SK-N-SH (cell line): ENCODE data around the gene EPHB2. TPM values are rescaled to one million over a fixed set of nuclear protein-coding genes. Genes with fewer than 3 reads are reported as not detected.

Source experiments
- CTCF ChIA-PET: fragments of 300-600, 350-600 bp; formaldehyde crosslinking; extraction: SDS; loops from one replicate; lab custom pipeline; 2021; lab: Yijun Ruan, JAX
- POLR2A ChIA-PET: fragments of 350-600 bp; sonication (Branson Sonifier 250); formaldehyde crosslinking; extraction: SDS; loops from one replicate; lab custom pipeline; 2020; ENCODE audit warnings: antibody characterized with exemption, inconsistent platforms; lab: Yijun Ruan, JAX
- DNase-seq: peaks from one replicate; pipeline ENCODE4 v3.0.0; 2012
- H2AFZ ChIP-seq: fragments of 200-600 bp; sonication (generic); 2 replicates; pipeline ENCODE4 v1.8.1; 2016; ENCODE audit warnings: antibody characterized with exemption, mild to moderate bottlenecking, low read depth
- H3F3A ChIP-seq: fragments of 200-600 bp; sonication (generic); replicated peaks from 2 replicates; pipeline ENCODE3; 2016; ENCODE audit warnings: antibody characterized with exemption, mild to moderate bottlenecking; ENCODE audit not compliant: insufficient read depth
- H3K27ac ChIP-seq, 2 experiments: fragments of 200-500 bp in 1 of 2; fragments of 200-600 bp in 1 of 2; sonication (Bioruptor generic) in 1 of 2; sonication (generic), shearing (Covaris generic) in 1 of 2; 2 replicates each; pipeline versions ENCODE4 v1.5.1 to v1.6.1; 2014 to 2016; ENCODE audit warnings: low read depth in 2 of 2, inconsistent platforms in 1 of 2, low read length in 1 of 2, mild to moderate bottlenecking in 1 of 2, mixed read lengths in 1 of 2
- H3K27me3 ChIP-seq: fragments of 200-600 bp; sonication (generic), shearing (Covaris generic); 2 replicates; pipeline ENCODE4 v1.6.1; 2016; ENCODE audit warnings: mixed run types; ENCODE audit not compliant: insufficient read depth
- H3K36me3 ChIP-seq, 2 experiments: fragments of 200-500 bp in 1 of 2; fragments of 200-600 bp in 1 of 2; sonication (Bioruptor generic) in 1 of 2; sonication (generic) in 1 of 2; replicated peaks in 1 of 2; 2 replicates each; pipeline versions ENCODE3 to v1.5.1; 2014 to 2016; ENCODE audit warnings: low read length in 1 of 2, mild to moderate bottlenecking in 1 of 2; ENCODE audit not compliant: insufficient read depth in 2 of 2, control insufficient read depth in 1 of 2
- H3K4me1 ChIP-seq, 2 experiments: fragments of 200-500 bp in 1 of 2; fragments of 200-600 bp in 1 of 2; sonication (Bioruptor generic) in 1 of 2; sonication (generic), shearing (Covaris generic) in 1 of 2; 2 replicates each; pipeline versions ENCODE4 v1.5.1 to v1.6.1; 2014 to 2016; ENCODE audit warnings: low read depth in 1 of 2, low read length in 1 of 2, mixed run types in 1 of 2; ENCODE audit not compliant: insufficient read depth in 2 of 2, control insufficient read depth in 1 of 2
- H3K4me2 ChIP-seq: fragments of 200-600 bp; sonication (generic), shearing (Covaris generic); 2 replicates; pipeline ENCODE4 v1.6.1; 2017; ENCODE audit warnings: mixed run types
- H3K4me3 ChIP-seq, 2 experiments: fragments of 200-500 bp in 1 of 2; fragments of 200-600 bp in 1 of 2; sonication (Bioruptor generic) in 1 of 2; sonication (generic), shearing (Covaris generic) in 1 of 2; 2 replicates each; pipeline versions ENCODE4 v1.5.1 to v1.8.1; 2014 to 2016; ENCODE audit warnings: low read depth in 2 of 2, inconsistent platforms in 1 of 2, low read length in 1 of 2, mild to moderate bottlenecking in 1 of 2, mixed read lengths in 1 of 2, moderate library complexity in 1 of 2
- H3K79me2 ChIP-seq: fragments of 200-600 bp; sonication (generic); 2 replicates; pipeline ENCODE4 v1.8.1; 2017; ENCODE audit warnings: mild to moderate bottlenecking; ENCODE audit not compliant: insufficient read depth
- H3K9ac ChIP-seq: fragments of 200-600 bp; sonication (generic); 2 replicates; pipeline ENCODE4 v1.6.1; 2017; ENCODE audit warnings: mixed run types
- H3K9me2 ChIP-seq: fragments of 200-600 bp; sonication (generic); 2 replicates; pipeline ENCODE4 v1.6.1; 2017; ENCODE audit warnings: mixed run types
- H3K9me3 ChIP-seq: fragments of 200-600 bp; sonication (generic); 2 replicates; pipeline ENCODE4 v1.6.1; 2017; ENCODE audit warnings: mixed run types, mild to moderate bottlenecking, moderate library complexity
- H4K20me1 ChIP-seq: fragments of 200-600 bp; sonication (generic); 2 replicates; pipeline ENCODE4 v1.6.1; 2017; ENCODE audit warnings: mild to moderate bottlenecking, mixed run types; ENCODE audit not compliant: insufficient read depth
- CHD2 ChIP-seq: fragments of 150-350 bp; IDR thresholded peaks from 2 replicates; pipeline ENCODE4 v1.6.1; 2018; ENCODE audit warnings: low read length; ENCODE audit not compliant: partially characterized antibody
- EP300 ChIP-seq, 2 experiments: IDR thresholded peaks; 2 replicates each; pipeline versions ENCODE4 v1.4.0 to v1.6.1; 2012; ENCODE audit warnings: borderline replicate concordance in 1 of 2, low read depth in 1 of 2, low read length in 1 of 2
- FOSL2 ChIP-seq: IDR thresholded peaks from 2 replicates; pipeline ENCODE4 v1.4.0; 2012; ENCODE audit warnings: low read depth, mild to moderate bottlenecking, moderate library complexity, borderline replicate concordance
- FOXJ3 ChIP-seq: sonication (generic); formaldehyde crosslinking; IDR thresholded peaks from 2 replicates; pipeline ENCODE4 v1.5.1; 2020; ENCODE audit warnings: mild to moderate bottlenecking, missing genetic modification reagents
- GABPA ChIP-seq: IDR thresholded peaks from 2 replicates; pipeline ENCODE4 v1.4.0; 2012; ENCODE audit warnings: low read depth, mild to moderate bottlenecking
- IRF3 ChIP-seq: fragments of 150-350 bp; IDR thresholded peaks from 2 replicates; pipeline ENCODE4 v1.6.1; 2016; ENCODE audit warnings: mild to moderate bottlenecking, low read depth, low read length
- JUND ChIP-seq: IDR thresholded peaks from 2 replicates; pipeline ENCODE4 v1.4.0; 2012
- MEF2A ChIP-seq: IDR thresholded peaks from 2 replicates; pipeline ENCODE4 v1.4.0; 2012; ENCODE audit warnings: low read depth, borderline replicate concordance
- MXI1 ChIP-seq: IDR thresholded peaks from 2 replicates; pipeline ENCODE4 v1.6.1; 2012; ENCODE audit warnings: mild to moderate bottlenecking, low read depth, low read length, improper control_type of control experiment
- NFIC ChIP-seq: IDR thresholded peaks from 2 replicates; pipeline ENCODE4 v1.4.0; 2012; ENCODE audit warnings: borderline replicate concordance
- POLR2AphosphoS5 ChIP-seq: IDR thresholded peaks from 2 replicates; pipeline ENCODE4 v1.6.1; 2012; ENCODE audit warnings: low read depth, low read length
- RAD21 ChIP-seq: IDR thresholded peaks from 2 replicates; pipeline ENCODE4 v1.6.1; 2012; ENCODE audit warnings: mild to moderate bottlenecking, low read length
- REST ChIP-seq: IDR thresholded peaks from 2 replicates; pipeline ENCODE4 v1.6.1; 2012; ENCODE audit warnings: mild to moderate bottlenecking, low read depth, low read length, moderate library complexity
- RXRA ChIP-seq: IDR thresholded peaks from 2 replicates; pipeline ENCODE4 v1.4.0; 2012; ENCODE audit warnings: low read depth, mild to moderate bottlenecking, borderline replicate concordance
- TEAD4 ChIP-seq: IDR thresholded peaks from 2 replicates; pipeline ENCODE4 v1.4.0; 2012; ENCODE audit warnings: mild to moderate bottlenecking, borderline replicate concordance; ENCODE audit not compliant: insufficient read depth
- YY1 ChIP-seq: IDR thresholded peaks from 2 replicates; pipeline ENCODE4 v1.4.0; 2012; ENCODE audit warnings: low read depth, mild to moderate bottlenecking
- WGBS: methylation state at CpG from one replicate; pipeline ENCODE4 v1.1.6; 2017; ENCODE audit warnings: low lambda C conversion rate; 5-methylcytosine and 5-hydroxymethylcytosine counted together
- polyA plus RNA-seq, 3 experiments: library from polyadenylated mRNA; depleted of rRNA; stranded (reverse); fragments of >200 nt; gene quantifications; 2 replicates each; pipeline ENCODE4 v1.2.3, GENCODE V29; 2012
- TF ChIP-seq, protein P1 (sequence below): IDR thresholded peaks from 2 replicates; pipeline ENCODE4 v1.4.0; 2012; ENCODE audit warnings: low read depth, borderline replicate concordance
- TF ChIP-seq, protein P2 (sequence below): IDR thresholded peaks from 2 replicates; pipeline ENCODE4; 2012

EPHB2 gene
- polyA plus RNA-seq, 1 of the 3 experiments (the other 2 are of a cell fraction) = 25.2 TPM

GRCh38 chr1:22816803-22817202, 106.2 kb downstream of the EPHB2 start:
- POLR2A ChIA-PET = no interaction called here

More at GRCh38 chr1:22816803-22817202, 106.2 kb downstream of the EPHB2 start:
- H4K20me1 ChIP-seq = no peaks in the 10 kb centered on the region
- WGBS = 100% methylated on average over 4 of the region's 5 CpGs
- no peak for TF ChIP-seq RAD21
- TF ChIP-seq, protein P1, sequence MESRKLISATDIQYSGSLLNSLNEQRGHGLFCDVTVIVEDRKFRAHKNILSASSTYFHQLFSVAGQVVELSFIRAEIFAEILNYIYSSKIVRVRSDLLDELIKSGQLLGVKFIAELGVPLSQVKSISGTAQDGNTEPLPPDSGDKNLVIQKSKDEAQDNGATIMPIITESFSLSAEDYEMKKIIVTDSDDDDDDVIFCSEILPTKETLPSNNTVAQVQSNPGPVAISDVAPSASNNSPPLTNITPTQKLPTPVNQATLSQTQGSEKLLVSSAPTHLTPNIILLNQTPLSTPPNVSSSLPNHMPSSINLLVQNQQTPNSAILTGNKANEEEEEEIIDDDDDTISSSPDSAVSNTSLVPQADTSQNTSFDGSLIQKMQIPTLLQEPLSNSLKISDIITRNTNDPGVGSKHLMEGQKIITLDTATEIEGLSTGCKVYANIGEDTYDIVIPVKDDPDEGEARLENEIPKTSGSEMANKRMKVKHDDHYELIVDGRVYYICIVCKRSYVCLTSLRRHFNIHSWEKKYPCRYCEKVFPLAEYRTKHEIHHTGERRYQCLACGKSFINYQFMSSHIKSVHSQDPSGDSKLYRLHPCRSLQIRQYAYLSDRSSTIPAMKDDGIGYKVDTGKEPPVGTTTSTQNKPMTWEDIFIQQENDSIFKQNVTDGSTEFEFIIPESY = no peak
- no peak for TF ChIP-seq MEF2A
- no peak for TF ChIP-seq IRF3
- TF ChIP-seq, protein P2, sequence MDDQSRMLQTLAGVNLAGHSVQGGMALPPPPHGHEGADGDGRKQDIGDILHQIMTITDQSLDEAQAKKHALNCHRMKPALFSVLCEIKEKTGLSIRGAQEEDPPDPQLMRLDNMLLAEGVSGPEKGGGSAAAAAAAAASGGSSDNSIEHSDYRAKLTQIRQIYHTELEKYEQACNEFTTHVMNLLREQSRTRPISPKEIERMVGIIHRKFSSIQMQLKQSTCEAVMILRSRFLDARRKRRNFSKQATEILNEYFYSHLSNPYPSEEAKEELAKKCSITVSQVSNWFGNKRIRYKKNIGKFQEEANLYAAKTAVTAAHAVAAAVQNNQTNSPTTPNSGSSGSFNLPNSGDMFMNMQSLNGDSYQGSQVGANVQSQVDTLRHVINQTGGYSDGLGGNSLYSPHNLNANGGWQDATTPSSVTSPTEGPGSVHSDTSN = no peak
- TF ChIP-seq FOXJ3 (CRISPR knock-in tag) = no peak
- TF ChIP-seq GABPA = no peak
- TF ChIP-seq TEAD4 = no peak
- TF ChIP-seq REST = no peak
- no peak for TF ChIP-seq RXRA
- TF ChIP-seq NFIC = no peak
- TF ChIP-seq FOSL2 = no peak
- no peak for TF ChIP-seq YY1
- no peak for TF ChIP-seq MXI1
- TF ChIP-seq POLR2AphosphoS5 = no peak
- no peak for TF ChIP-seq EP300 (IDR thresholded peaks at IDR 0.05; ENCODE audit: borderline replicate concordance in 1 of 2, low read depth in 1 of 2, low read length in 1 of 2)
- TF ChIP-seq CHD2 = no peak
- TF ChIP-seq JUND = no peak
- H3K9me2 ChIP-seq = no peaks in the 10 kb centered on the region
- H3K36me3 ChIP-seq = no peaks in the 10 kb centered on the region
- no peaks in the 10 kb centered on the region for H3K9me3 ChIP-seq
- H3K9ac ChIP-seq = no peak overlapping the region
- H2AFZ ChIP-seq = no peak overlapping the region
- CTCF ChIA-PET = no interaction called here
- no peak for DNase-seq
- H3F3A ChIP-seq = peaks cover 8% of the 10 kb centered on the region
- H3K4me3 ChIP-seq = no peak overlapping the region
- no peaks in the 10 kb centered on the region for H3K79me2 ChIP-seq
- H3K4me1 ChIP-seq = peaks cover 0 to 49% of the 10 kb centered on the region in 2 experiments; a peak in 1 of 4 replicates
- no peaks in the 10 kb centered on the region for H3K27me3 ChIP-seq
- no peak overlapping the region for H3K4me2 ChIP-seq
- no peak overlapping the region; a peak in 1 of 4 replicates for H3K27ac ChIP-seq
